Activated CD8-positive, alpha-beta memory T cell treated with anti-CD3 and anti-CD28 coated beads for 4 hours (primary cell): ENCODE results near the gene MCM3AP.

Source experiments
- DNase-seq, 2 donors: peaks; one replicate each; pipeline ENCODE4 v3.0.0-alpha.2; 2020; ENCODE audit warnings: low read depth in 2 of 2

The MCM3AP gene

GRCh38 chr21:46285206-46285661, at the start of gene MCM3AP:
Gene MCM3AP, minus strand, starts transcription at chr21:46285611. Its CDS starts 325 bp downstream, at chr21:46285286.
- no peak for DNase-seq

DNA sequence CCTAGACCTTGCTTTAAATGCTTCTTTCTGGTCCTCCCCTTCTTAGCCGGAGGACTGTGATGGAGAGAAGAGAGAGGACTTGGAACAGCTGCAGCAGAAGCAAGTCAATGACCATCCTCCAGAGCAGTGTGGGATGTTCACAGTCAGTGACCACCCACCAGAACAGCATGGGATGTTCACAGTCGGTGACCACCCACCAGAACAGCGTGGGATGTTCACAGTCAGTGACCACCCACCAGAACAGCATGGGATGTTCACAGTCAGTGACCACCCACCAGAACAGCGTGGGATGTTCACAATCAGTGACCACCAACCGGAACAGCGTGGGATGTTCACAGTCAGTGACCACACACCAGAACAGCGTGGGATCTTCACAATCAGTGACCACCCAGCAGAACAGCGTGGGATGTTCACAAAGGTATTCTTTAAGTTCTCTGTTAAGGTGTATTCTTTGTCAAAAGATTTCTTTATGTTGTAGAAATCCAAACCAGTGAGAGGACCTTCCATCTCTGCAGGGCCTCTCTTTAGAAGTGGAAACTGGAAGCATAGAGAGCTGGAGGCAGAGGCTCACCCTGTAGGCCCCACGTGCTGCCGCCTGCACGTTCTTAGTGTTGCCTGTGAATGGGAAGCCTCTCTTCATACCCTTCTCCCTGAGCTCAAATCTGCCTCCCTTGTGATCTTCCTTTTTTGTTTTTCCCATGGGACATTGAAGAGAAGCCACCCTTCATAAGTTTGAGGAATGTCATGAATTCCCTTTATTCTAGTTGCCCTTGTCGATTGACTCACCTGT, 49.1 kb upstream of the MCM3AP start:
- DNase-seq, result no peak

GRCh38 chr21:46329796-46330195, 44.4 kb upstream of the MCM3AP start:
- DNase-seq, result no peak

- DNase-seq, result no peak
Observed at GRCh38 chr21:46328151-46328550, 42.7 kb upstream of the MCM3AP start.

GRCh38 chr21:46327711-46328110, 42.3 kb upstream of the MCM3AP start:
- DNase-seq, result no peak

DNA sequence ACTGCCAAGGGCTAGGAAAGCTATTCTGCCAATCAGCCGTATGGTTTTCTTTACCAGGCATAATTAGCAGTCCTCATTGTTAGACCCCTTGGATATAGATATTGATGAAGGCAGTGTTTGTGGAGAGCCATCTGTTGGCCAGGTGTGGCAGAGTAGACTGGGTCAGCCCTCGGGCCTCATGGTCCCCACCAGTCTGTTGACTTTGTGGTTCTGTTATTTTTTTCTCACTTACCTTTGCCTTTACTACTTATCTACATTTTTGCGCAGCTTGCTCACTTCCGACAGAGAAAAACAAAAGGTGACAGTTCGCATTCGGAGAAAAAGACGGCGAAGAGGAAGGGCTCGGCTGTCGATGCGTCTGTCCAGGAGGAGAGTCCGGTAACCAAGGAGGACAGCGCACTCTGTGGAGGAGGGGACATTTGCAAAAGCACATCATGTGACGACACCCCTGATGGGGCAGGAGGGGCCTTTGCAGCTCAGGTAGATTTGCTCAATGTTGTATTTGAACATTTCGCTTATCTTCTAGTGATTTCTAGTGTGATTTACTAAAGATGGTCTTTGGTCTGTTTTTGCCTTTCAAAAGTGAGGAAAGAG, 40.8 kb upstream of the MCM3AP start:
- DNase-seq, result no peak

DNA sequence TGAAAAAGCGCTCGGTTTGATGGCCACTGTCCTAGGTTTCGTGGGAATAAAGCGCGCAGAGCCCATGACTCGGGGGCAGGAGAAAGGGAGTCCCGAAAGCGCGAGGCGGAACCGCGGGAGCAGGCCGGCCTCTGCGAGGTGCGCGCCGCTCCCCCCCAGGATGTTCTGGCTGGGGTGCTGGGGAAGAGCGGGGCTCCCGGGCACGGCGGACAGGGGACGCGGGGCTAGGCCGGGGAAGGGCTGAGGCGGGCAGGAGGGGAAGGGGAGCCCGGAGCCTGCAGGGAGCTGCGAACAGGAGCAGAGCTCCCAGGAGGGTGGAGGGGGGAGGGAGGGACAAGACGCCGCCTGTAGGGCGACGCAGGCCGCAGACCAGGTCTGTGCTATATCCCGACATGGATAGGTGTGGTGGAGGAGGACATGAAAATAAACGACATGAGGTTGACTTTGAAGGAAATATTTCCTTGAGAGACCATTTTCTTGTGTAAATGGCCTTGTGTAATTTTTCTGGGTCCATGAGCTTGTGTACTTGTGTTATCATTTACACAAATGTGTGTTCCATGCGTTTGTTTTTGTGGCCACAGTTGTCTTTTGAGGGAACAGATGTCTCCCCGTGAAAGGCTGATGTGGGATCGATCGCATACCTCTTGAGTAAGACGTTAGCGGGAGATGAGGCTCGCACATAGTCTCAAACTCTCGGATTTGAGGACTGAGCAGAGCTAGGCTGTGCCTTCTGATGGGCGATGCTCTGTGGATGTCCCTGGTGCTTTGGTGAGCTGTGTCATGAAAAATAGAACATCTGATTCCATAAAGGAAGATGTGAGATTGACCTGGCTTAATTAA, 39.9 kb upstream of the MCM3AP start:
- no peak for DNase-seq

GRCh38 chr21:46324390-46325072, 39.1 kb upstream of the MCM3AP start:
- peak; percentile 72 to 78 for DNase-seq

GRCh38 chr21:46323710-46324389, 38.4 kb upstream of the MCM3AP start, which contains the start of the genes C21orf58 and PCNT:
Gene C21orf58, minus strand, starts transcription at chr21:46323870. Its CDS starts 1,132 bp downstream, at chr21:46322738.
Gene PCNT, plus strand, starts transcription at chr21:46324156. Its CDS starts 73 bp downstream, at chr21:46324229.
- peak; percentile 94 to 95 for DNase-seq

DNA sequence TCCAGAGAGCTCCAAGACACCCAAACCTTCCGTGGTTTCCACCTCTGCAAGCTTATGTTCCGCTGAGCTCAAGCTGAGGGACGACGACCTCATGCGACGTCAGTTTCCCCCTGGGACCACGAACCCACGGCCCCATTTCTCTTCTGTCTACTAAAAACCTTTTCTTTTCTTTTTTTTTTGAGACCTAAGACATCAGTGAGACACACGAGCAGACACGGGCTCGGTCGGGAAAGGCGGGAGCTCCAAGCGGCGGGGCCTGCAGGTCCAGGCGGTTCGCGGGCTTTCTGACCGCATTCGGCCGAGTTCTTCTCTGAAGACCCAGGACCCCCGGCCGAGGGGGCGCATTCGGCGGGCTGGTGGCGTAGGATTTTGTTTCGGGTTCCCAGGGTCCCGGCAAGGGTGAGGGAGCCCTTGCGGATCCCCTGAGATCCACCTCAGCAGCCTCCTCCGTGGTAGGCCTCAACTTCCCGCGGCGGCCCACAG, 37.9 kb upstream of the MCM3AP start:
- no peak for DNase-seq

- DNase-seq, result no peak
Observed at GRCh38 chr21:46322351-46323226, 37.2 kb upstream of the MCM3AP start.

GRCh38 chr21:46320331-46320801, 35.0 kb upstream of the MCM3AP start:
- DNase-seq, result no peak

GRCh38 chr21:46319186-46319585, 33.8 kb upstream of the MCM3AP start:
- no peak for DNase-seq

DNA sequence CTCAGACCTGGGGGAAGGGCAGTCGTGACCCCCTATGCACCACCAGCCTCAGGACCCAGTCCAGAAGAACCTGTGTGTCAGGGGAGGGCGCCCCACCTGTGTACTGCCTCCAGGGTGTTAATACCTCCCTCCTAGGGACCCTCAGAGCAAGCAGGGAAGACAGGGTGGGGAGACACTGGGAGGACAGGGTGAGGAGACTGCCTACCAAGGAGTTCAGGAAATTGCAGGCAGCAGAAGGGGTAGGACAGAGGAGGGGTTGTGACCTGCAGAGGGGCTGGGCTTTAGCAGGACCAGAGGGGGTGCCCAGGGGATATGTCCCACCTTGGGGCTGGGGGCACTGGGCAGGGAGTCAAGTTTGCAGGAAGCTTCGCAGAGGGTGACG, 33.0 kb upstream of the MCM3AP start:
- no peak for DNase-seq

DNA sequence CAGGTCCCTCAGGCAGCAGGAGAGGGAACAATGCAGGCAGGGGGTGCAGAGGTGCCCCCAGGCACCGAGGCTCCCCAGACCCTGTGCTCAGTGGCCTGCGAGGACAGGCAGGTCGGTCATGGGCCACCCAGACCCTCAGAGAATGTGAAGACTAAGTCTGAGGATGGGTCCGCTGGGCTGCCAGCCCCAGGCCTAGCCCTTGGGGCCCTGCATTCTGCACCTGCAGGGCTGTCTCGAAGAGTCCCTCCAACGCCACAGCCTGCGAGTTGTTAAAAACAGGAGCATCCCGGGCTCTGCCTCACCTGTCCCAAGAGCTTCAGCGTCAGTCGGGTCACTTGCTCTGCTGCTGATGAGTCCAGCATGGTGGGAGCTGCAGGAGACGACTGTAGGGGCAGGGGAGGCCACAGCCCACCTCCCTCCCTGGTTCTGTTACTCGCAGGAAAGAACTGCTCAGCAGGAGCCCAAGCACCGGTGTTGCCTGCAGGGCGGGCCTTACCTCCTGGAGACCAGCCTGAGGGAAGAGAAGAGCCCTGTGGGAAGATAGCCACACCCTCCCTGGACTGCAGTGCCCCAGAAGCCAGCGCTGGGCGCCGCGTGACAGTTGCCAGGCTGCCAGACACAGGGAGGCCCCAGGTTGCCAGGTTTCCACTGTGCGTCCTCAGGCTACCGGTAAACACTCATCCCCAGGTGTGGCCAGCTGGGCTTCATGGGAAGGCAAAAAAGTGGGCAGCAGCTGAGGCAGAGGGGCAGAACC, 32.5 kb upstream of the MCM3AP start:
- no peak for DNase-seq

GRCh38 chr21:46316708-46317324, 31.4 kb upstream of the MCM3AP start:
- DNase-seq, result no peak

GRCh38 chr21:46314441-46315020, 29.1 kb upstream of the MCM3AP start:
- no peak for DNase-seq

DNA sequence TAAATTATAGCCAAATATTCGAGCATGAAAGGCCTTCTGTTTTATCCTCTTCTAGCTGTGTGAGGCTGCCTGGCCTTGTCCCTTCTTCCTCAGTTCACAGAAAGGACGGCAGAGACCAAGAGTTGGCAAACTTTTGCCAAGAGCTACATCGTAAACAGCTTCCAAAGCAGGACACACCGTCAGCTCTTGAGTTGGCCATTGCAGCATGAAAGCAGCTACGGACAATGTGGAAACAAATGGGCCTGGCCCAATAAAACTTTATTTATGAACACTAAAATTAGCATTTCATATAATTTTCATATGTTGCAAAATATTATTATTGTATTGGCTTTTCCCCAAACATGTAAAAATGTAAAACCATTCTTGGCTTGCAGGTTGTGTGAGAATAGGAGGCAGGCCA, 27.5 kb upstream of the MCM3AP start:
- DNase-seq, result no peak
